Measurements from ENCODE around the gene COQ4.
A peak's percentile ranks its signal among the peaks of the same experiment; 100 is the strongest.
"Not testable (repeated sequence)": the region's sequence is repeated elsewhere in the genome, so short reads cannot be mapped to it uniquely, and the experiment has no call there.

Gene COQ4

GRCh38 chr9:128304136-128304970 lies 18.3 kb upstream of the COQ4 start:
- DNase-seq: no peak

GRCh38 chr9:128304971-128305288 lies 17.7 kb upstream of the COQ4 start:
- DNase-seq: no peak

GRCh38 chr9:128309551-128309950 lies 13.1 kb upstream of the COQ4 start:
- no peak for DNase-seq

GRCh38 chr9:128310461-128310860 lies 12.2 kb upstream of the COQ4 start:
- DNase-seq: no peak

GRCh38 chr9:128314697-128315096 lies 7.9 kb upstream of the COQ4 start:
- DNase-seq: no peak

- no peak for DNase-seq
Measured at GRCh38 chr9:128316421-128316820, 6.2 kb upstream of the COQ4 start.

- no peak for DNase-seq
Measured at GRCh38 chr9:128317629-128318028, 5.0 kb upstream of the COQ4 start.

GRCh38 chr9:128321343-128321742 lies 1.3 kb upstream of the COQ4 start:
- no peak for DNase-seq

- no peak for DNase-seq
Measured at GRCh38 chr9:128321879-128322403, 698 bp upstream of the COQ4 start.

- peak; percentile 27 for DNase-seq
Measured at GRCh38 chr9:128323212-128323730, 632 bp downstream of the COQ4 start.

GRCh38 chr9:128323791-128324190 lies 1.2 kb downstream of the COQ4 start:
- DNase-seq: no peak

GRCh38 chr9:128324401-128324800 lies 1.8 kb downstream of the COQ4 start:
- DNase-seq: no peak

- no peak for DNase-seq
Measured at GRCh38 chr9:128325629-128326028, 3.0 kb downstream of the COQ4 start.

- no peak for DNase-seq
Measured at GRCh38 chr9:128333451-128333869, 10.8 kb downstream of the COQ4 start.

GRCh38 chr9:128335161-128335560 lies 12.5 kb downstream of the COQ4 start:
- DNase-seq: no peak

- no peak for DNase-seq
Measured at GRCh38 chr9:128335914-128336313, 13.3 kb downstream of the COQ4 start.

GRCh38 chr9:128337936-128338335 lies 15.3 kb downstream of the COQ4 start:
- DNase-seq: no peak

GRCh38 chr9:128338852-128339614 lies 16.4 kb downstream of the COQ4 start:
- DNase-seq: not testable (repeated sequence)

- DNase-seq: peak; percentile 78
Measured at GRCh38 chr9:128339761-128340690, 17.4 kb downstream of the COQ4 start, which contains the start of gene SLC27A4. TSS of gene SLC27A4 (plus strand) at chr9:128340527. CDS start at chr9:128343133, 2,606 bp downstream.

GRCh38 chr9:128340691-128341434 lies 18.2 kb downstream of the COQ4 start:
- no peak for DNase-seq

- DNase-seq: peak; percentile 56
Measured at GRCh38 chr9:128341435-128341849, 18.8 kb downstream of the COQ4 start.

All from stimulated activated CD4-positive, alpha-beta T cell treated with anti-CD3 and anti-CD28 coated beads, Interleukin-12 subunit alpha, Interleukin-12 subunit beta, amount 100 ng/mL, for 4 hours (primary cell).